Measurements from ENCODE around the gene TXK.
A peak's percentile ranks its signal among the peaks of the same experiment; 100 is the strongest.

Gene TXK

GRCh38 chr4:48133669-48134068, 381 bp downstream of the TXK start:
- no peak for DNase-seq

GRCh38 chr4:48131736-48132135, 2.3 kb downstream of the TXK start:
- DNase-seq: no peak

- DNase-seq: no peak
Measured at GRCh38 chr4:48130100-48130499, 4.0 kb downstream of the TXK start.

- peak in 1 of 3 donors; percentile 7 for DNase-seq
Measured at GRCh38 chr4:48129307-48130014, 4.6 kb downstream of the TXK start.

GRCh38 chr4:48127682-48128404, 6.2 kb downstream of the TXK start:
- DNase-seq: peak; percentile 52 to 74 (median 61)

GRCh38 chr4:48127231-48127630, 6.8 kb downstream of the TXK start:
- no peak for DNase-seq

- DNase-seq: no peak
Measured at GRCh38 chr4:48126621-48127020, 7.4 kb downstream of the TXK start.

- DNase-seq: no peak
Measured at GRCh38 chr4:48124870-48125269, 9.2 kb downstream of the TXK start.

GRCh38 chr4:48122756-48123155, 11.3 kb downstream of the TXK start:
- no peak for DNase-seq

- no peak for DNase-seq
Measured at GRCh38 chr4:48121180-48121579, 12.9 kb downstream of the TXK start.

GRCh38 chr4:48120132-48120531, 13.9 kb downstream of the TXK start:
- no peak for DNase-seq

GRCh38 chr4:48119646-48120045, 14.4 kb downstream of the TXK start:
- DNase-seq: no peak

- DNase-seq: no peak
Measured at GRCh38 chr4:48118081-48118480, 16.0 kb downstream of the TXK start.

GRCh38 chr4:48116582-48116981, 17.5 kb downstream of the TXK start:
- DNase-seq: no peak

- DNase-seq: no peak
Measured at GRCh38 chr4:48114412-48114811, 19.6 kb downstream of the TXK start.

GRCh38 chr4:48112017-48112667, 21.9 kb downstream of the TXK start:
- no peak for DNase-seq

GRCh38 chr4:48110452-48110978, 23.5 kb downstream of the TXK start:
- DNase-seq: no peak

- peak; percentile 31 to 44 (median 37) for DNase-seq
Measured at GRCh38 chr4:48109413-48110263, 24.4 kb downstream of the TXK start.

- no peak for DNase-seq
Measured at GRCh38 chr4:48108309-48109073, 25.6 kb downstream of the TXK start.

GRCh38 chr4:48105230-48105629, 28.8 kb downstream of the TXK start:
- DNase-seq: no peak

- no peak for DNase-seq
Measured at GRCh38 chr4:48103483-48104139, 30.4 kb downstream of the TXK start.
